ENCODE measurements around the gene RNF31. TPM values are rescaled to one million over a fixed set of nuclear protein-coding genes. Genes with fewer than 3 reads are reported as not detected.
A peak's percentile ranks its signal among the peaks of the same experiment; 100 is the strongest.

RNF31 gene
- total and polyA plus RNA-seq, 2 of the 13 experiments (the other 11 are each of a cell fraction or from before 2014, with no cell fraction given), result 48.2 to 86.8 TPM

DNA sequence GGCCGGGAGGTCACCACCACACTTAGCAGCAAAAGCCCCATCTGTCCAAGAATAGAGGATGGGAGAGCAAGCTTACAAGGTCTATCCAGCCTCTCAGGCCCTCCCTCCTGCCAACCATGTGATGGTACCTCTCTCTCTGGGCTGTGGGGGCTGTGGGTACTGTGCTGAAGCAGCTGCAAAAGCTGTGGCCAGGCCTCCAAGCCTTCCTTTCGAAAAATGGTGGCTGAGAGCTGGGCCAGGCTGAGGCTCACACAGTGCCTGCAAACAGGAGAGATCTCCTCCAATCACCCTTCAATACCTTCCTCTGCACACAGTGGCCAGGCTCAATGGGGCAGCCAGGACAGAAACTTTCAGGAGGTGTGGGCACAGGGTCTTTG is 40.2 kb downstream of the RNF31 start:
- WGBS (ENCODE audit: low lambda C conversion rate), result 77% methylated on average over 2 of the region's 2 CpGs
- BruUV-seq (replicated peaks), result no TSS peak
- no peak overlapping the region for H2AFZ ChIP-seq (ENCODE audit: low read length)
- peak overlapping the region; percentile 84 for H3K9ac ChIP-seq (ENCODE audit: insufficient read depth, low read depth, low read length)
- TF ChIP-seq, protein P1, sequence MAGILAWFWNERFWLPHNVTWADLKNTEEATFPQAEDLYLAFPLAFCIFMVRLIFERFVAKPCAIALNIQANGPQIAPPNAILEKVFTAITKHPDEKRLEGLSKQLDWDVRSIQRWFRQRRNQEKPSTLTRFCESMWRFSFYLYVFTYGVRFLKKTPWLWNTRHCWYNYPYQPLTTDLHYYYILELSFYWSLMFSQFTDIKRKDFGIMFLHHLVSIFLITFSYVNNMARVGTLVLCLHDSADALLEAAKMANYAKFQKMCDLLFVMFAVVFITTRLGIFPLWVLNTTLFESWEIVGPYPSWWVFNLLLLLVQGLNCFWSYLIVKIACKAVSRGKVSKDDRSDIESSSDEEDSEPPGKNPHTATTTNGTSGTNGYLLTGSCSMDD (CRISPR knock-in tag; IDR thresholded peaks at IDR 0.05), result peak; percentile 43; the same call in 1 of the 2 replicates
- TF ChIP-seq BRD4 (CRISPR knock-in tag; IDR thresholded peaks at IDR 0.05), result peak; percentile 6; the same call in 1 of the 2 replicates
- TF ChIP-seq ATAD3A (CRISPR knock-in tag; IDR thresholded peaks at IDR 0.05), result peak; percentile 48; the same call in 1 of the 2 replicates
- no peak for TF ChIP-seq RFXANK (CRISPR knock-in tag; IDR thresholded peaks at IDR 0.05)
- TF ChIP-seq ZNF790 (CRISPR knock-in tag; IDR thresholded peaks at IDR 0.05; ENCODE audit: borderline replicate concordance), result 0 out of 2 replicates have a peak, but pooled peaks have one; percentile 2
- TF ChIP-seq TP53 (CRISPR knock-in tag; conservative IDR thresholded peaks at IDR 0.05), result no peak
- peak; percentile 28; the same call in 1 of the 2 replicates for TF ChIP-seq MTERF4 (CRISPR knock-in tag; IDR thresholded peaks at IDR 0.05)
- TF ChIP-seq RELA (CRISPR knock-in tag; IDR thresholded peaks at IDR 0.05), result no peak
- 0 out of 2 replicates have a peak, but pooled peaks have one; percentile 69 for TF ChIP-seq GPN1 (CRISPR knock-in tag; IDR thresholded peaks at IDR 0.05; ENCODE audit: borderline replicate concordance)
- TF ChIP-seq MIER2 (CRISPR knock-in tag; IDR thresholded peaks at IDR 0.05), result no peak
- no peak; the same call in 1 of the 2 replicates for TF ChIP-seq ZMYM2 (CRISPR knock-in tag; IDR thresholded peaks at IDR 0.05)
- TF ChIP-seq GATAD2A (CRISPR knock-in tag; IDR thresholded peaks at IDR 0.05), result no peak
- no peak for TF ChIP-seq ESRRA (CRISPR knock-in tag; IDR thresholded peaks at IDR 0.05; ENCODE audit: low read depth)
- CTCF ChIA-PET (ENCODE audit: low intra/inter-chr PET ratio, low total read pairs), result no interaction called here
- POLR2A ChIA-PET, result interaction anchor here (0.8 to 6.4 kb wide), 15 partner anchors 8 to 126 kb away, joined by 3 to 65 read pairs (median 19); partner anchors contain the start of genes CHMP4A, DCAF11, DHRS1 and EMC9
- no peak for ATAC-seq
- H3K36me3 ChIP-seq (replicated peaks in 1 of 2; ENCODE audit: control insufficient read depth in 1 of 2, insufficient read depth in 2 of 2, low read length in 2 of 2), result peaks cover 63 to 73% of the 10 kb centered on the region in 2 experiments
- no peaks in the 10 kb centered on the region for H3K27me3 ChIP-seq (ENCODE audit: control insufficient read depth in 1 of 2, insufficient read depth in 2 of 2, low read length in 2 of 2)
- H4K20me1 ChIP-seq (ENCODE audit: insufficient read depth, low read length), result no peaks in the 10 kb centered on the region
- no peak for FAIRE-seq
- DNase-seq (ENCODE audit: low spot score), result no peak
- H3K9me3 ChIP-seq (ENCODE audit: low read length), result no peaks in the 10 kb centered on the region
- H3K4me1 ChIP-seq (ENCODE audit: insufficient read depth, low read length), result peaks cover 34% of the 10 kb centered on the region
- H3K4me3 ChIP-seq (replicated peaks in 1 of 3; ENCODE audit: insufficient read depth in 1 of 3, low read depth in 2 of 3, low read length in 3 of 3), result peak overlapping the region; percentile 70 to 92 (median 77)
- H3K4me2 ChIP-seq (ENCODE audit: low read depth, low read length), result peak overlapping the region; percentile 96
- in situ Hi-C loops (cut with HindIII; ENCODE audit: extremely low pct_ligation_motif_present, low pct_unique_long_range_greater_than_20kb), result no loop called here
- peaks cover 19% of the 10 kb centered on the region for H3K79me2 ChIP-seq (ENCODE audit: insufficient read depth, low read length)
- intact Hi-C loops (cut with micrococcal nuclease; ENCODE audit: unreplicated experiment), result no loop called here
- no peak overlapping the region for H3K27ac ChIP-seq (ENCODE audit: extremely low read length, insufficient read depth, low read length)

All from HepG2 (cell line).